ENCODE data around the gene SMIM14.
"Not testable (repeated sequence)": the region's sequence is repeated elsewhere in the genome, so short reads cannot be mapped to it uniquely, and the experiment has no call there.

The SMIM14 gene

GRCh38 chr4:39533541-39533940 is 105.1 kb downstream of the SMIM14 start:
- DNase-seq (ENCODE audit: low read depth in 4 of 4, low spot score in 1 of 4): no peak

- DNase-seq (ENCODE audit: low read depth in 4 of 4, low spot score in 1 of 4): not testable (repeated sequence)
Measured at GRCh38 chr4:39532237-39532636, 106.4 kb downstream of the SMIM14 start.

DNA sequence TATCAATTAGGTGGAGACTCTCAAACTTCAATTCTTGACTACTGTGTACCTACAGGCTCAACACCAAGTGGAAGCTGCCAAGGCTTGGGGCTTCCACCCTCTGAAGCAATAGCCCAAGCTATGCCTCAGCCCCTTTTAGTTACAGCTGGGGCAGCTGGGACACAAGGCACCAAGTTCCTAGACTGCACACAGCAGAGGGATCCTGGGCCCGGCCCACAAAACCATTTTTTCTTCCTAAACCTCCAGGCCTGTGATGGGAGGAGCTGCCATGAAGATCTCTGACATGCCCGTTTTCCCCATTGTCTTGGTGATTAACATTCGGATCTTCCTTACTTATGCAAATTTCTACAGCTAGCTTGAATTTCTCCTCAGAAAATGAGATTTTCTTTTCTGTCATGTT is 108.0 kb downstream of the SMIM14 start:
- no peak for DNase-seq (ENCODE audit: low read depth in 4 of 4, low spot score in 1 of 4)

GRCh38 chr4:39529534-39529933 is 109.1 kb downstream of the SMIM14 start:
- no peak for DNase-seq (ENCODE audit: low read depth in 4 of 4, low spot score in 1 of 4)

- peak in 1 of 4 experiments; percentile 21 for DNase-seq (ENCODE audit: low read depth in 4 of 4, low spot score in 1 of 4)
Measured at GRCh38 chr4:39528061-39528465, 110.6 kb downstream of the SMIM14 start.

- DNase-seq (ENCODE audit: low read depth in 4 of 4, low spot score in 1 of 4): peak; percentile 75 to 89 (median 82)
Measured at GRCh38 chr4:39527296-39528060, 111.2 kb downstream of the SMIM14 start, which contains the start of gene UGDH. Gene UGDH, minus strand, starts transcription at chr4:39527439. Its CDS starts 5,927 bp downstream, at chr4:39521512.

- peak in 2 of 4 experiments; percentile 9 to 13 for DNase-seq (ENCODE audit: low read depth in 4 of 4, low spot score in 1 of 4)
Measured at GRCh38 chr4:39526765-39527295, 111.8 kb downstream of the SMIM14 start.

DNA sequence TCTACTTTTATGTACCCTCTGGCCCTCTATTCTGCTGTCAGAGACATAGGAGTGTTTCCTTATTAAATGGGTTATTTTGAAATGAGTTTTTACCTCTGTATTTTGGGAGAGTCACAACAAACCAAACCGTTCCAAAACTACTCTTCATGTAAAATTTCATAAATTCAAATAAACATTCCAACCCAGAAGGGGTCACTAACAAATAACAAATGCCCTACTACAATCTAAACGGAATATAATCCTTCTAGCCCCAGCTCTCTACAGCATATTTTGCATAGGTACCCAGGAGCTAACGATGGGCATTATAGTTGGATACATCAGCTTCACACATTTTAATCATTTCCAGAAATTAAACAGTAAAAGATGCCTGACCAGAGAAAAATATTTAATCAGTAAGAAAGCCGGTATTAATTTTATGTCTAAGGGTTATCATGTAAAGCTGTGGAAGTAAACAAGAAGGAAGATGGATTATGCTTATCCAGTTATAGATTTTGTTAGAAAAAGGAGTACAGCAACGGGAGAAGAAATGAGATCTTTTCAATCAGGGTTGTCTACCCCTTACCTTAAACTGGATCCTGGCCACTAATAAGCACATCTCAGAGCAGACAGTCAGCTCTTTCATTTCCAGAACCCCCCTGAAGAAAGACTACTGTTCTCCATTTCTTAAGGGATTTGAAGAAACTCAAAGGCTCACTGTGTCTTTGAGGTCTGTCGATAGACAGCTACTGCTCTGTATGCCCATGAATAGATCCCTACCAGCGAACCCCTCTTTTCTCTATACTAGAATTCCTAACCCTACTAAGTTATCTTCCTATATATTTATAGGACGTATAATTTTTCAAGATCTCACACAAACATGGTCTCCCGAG is 112.6 kb downstream of the SMIM14 start:
- no peak for DNase-seq (ENCODE audit: low read depth in 4 of 4, low spot score in 1 of 4)

DNA sequence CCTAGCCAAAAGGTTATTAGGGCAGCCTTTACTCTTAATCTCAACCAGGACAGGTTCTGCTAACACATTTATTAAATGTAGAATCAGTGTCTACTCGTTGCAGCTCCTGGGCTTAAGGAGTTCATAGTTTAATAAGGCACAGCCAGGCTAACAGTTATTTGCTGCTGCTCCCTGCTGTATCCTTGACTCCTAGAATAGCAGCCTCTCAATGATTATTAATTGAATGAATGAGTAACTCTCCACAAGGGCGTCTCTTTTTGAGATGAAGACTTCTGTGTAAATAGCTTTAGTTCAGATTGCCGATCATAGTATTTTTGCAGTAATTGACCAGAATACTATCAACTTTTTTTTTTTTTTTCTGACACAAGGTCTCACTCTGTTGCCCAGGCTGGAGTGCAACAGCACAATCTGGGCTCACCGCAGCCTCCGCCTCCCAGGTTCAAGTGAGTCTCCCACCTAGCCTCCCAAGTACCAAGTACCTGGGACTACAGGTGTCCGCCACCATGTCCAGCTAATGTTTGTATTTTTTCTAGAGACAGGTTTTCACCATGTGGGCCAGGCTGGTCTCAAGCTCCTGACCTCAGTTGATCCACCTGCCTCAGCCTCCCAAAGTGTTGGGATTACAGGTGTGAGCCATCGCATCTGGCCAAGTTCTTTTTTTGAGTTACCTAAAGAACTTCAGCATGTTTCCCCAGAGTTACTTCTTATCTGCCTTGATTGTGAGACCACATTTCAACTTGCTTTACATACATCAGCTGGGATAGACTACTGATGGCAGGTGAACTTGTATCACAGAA is 114.3 kb downstream of the SMIM14 start:
- DNase-seq (ENCODE audit: low read depth in 4 of 4, low spot score in 1 of 4): no peak

- no peak for DNase-seq (ENCODE audit: low read depth in 4 of 4, low spot score in 1 of 4)
Measured at GRCh38 chr4:39522068-39522467, 116.6 kb downstream of the SMIM14 start.

- no peak for DNase-seq (ENCODE audit: low read depth in 4 of 4, low spot score in 1 of 4)
Measured at GRCh38 chr4:39521253-39521919, 117.3 kb downstream of the SMIM14 start.

- DNase-seq (ENCODE audit: low read depth in 4 of 4, low spot score in 1 of 4): no peak
Measured at GRCh38 chr4:39518484-39518883, 120.2 kb downstream of the SMIM14 start.

GRCh38 chr4:39516407-39516966 is 122.2 kb downstream of the SMIM14 start:
- DNase-seq (ENCODE audit: low read depth in 4 of 4, low spot score in 1 of 4): no peak

- DNase-seq (ENCODE audit: low read depth in 4 of 4, low spot score in 1 of 4): not testable (repeated sequence)
Measured at GRCh38 chr4:39515669-39516401, 122.8 kb downstream of the SMIM14 start.

GRCh38 chr4:39514888-39515401 is 123.7 kb downstream of the SMIM14 start:
- DNase-seq (ENCODE audit: low read depth in 4 of 4, low spot score in 1 of 4): no peak

- DNase-seq (ENCODE audit: low read depth in 4 of 4, low spot score in 1 of 4): not testable (repeated sequence)
Measured at GRCh38 chr4:39514266-39514665, 124.4 kb downstream of the SMIM14 start.

GRCh38 chr4:39510348-39510929 is 128.2 kb downstream of the SMIM14 start:
- no peak for DNase-seq (ENCODE audit: low read depth in 4 of 4, low spot score in 1 of 4)

DNA sequence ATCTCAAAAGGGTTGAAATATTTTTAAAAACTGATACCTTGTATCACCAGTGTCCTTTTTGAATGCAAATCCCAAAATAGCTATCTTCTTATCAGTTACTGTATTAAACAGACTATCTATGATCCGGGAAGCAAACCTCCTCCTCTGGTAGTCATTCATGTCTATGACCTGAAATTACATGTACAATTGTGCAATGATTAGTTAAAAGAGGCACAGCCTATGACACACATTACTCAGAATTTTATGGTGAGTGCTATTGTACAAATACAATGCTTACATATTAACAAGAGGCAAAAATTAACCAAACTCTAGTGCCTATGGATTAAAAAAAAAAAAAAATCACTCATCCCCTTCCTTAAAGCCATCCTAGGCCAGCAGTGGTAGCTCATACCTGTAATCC is 133.1 kb downstream of the SMIM14 start:
- no peak for DNase-seq (ENCODE audit: low read depth in 4 of 4, low spot score in 1 of 4)

GRCh38 chr4:39504538-39504937 is 134.1 kb downstream of the SMIM14 start:
- DNase-seq (ENCODE audit: low read depth in 4 of 4, low spot score in 1 of 4): no peak

Measured in stimulated activated CD4-positive, alpha-beta T cell treated with anti-CD3 and anti-CD28 coated beads, Interleukin-1b, Interleukin-23, amount 100 ng/mL, for 24 hours (primary cell).